HepG2 (cell line): ENCODE measurements around the gene CIT. TPM values are rescaled to one million over a fixed set of nuclear protein-coding genes. Genes with fewer than 3 reads are reported as not detected.

Experiments used
- E2F1 ChIP-seq: sonication (generic); formaldehyde crosslinking; IDR thresholded peaks from 2 replicates; pipeline ENCODE4 v1.5.0; 2020; ENCODE audit warnings: missing genetic modification reagents
- GRHL1 ChIP-seq: sonication (generic); formaldehyde crosslinking; conservative IDR thresholded peaks from 2 replicates; pipeline ENCODE4 v1.8.0; 2022; ENCODE audit warnings: missing genetic modification reagents
- MIER3 ChIP-seq: IDR thresholded peaks from 2 replicates; pipeline ENCODE4 v1.6.1; 2016; ENCODE audit warnings: missing compliant biosample characterization, borderline replicate concordance
- MXI1 ChIP-seq: IDR thresholded peaks from 3 replicates; pipeline ENCODE4 v1.6.1; 2012; ENCODE audit warnings: low read depth, low read length, inconsistent platforms, borderline replicate concordance
- MYPOP ChIP-seq: sonication (generic); formaldehyde crosslinking; IDR thresholded peaks from 2 replicates; pipeline ENCODE4 v1.8.1; 2023; ENCODE audit warnings: mild to moderate bottlenecking, moderate library complexity, missing genetic modification reagents
- SP1 ChIP-seq, 2 experiments: fragments of 450-650 bp in 1 of 2; sonication (generic) in 1 of 2; formaldehyde crosslinking in 1 of 2; IDR thresholded peaks; 2 replicates each; pipeline versions ENCODE4 v1.4.0 to v1.6.1; 2016 to 2020; ENCODE audit warnings: missing genetic modification reagents in 1 of 2
- TERF1 ChIP-seq: sonication (generic); formaldehyde crosslinking; IDR thresholded peaks from 2 replicates; pipeline ENCODE4 v1.8.0; 2022; ENCODE audit warnings: mild to moderate bottlenecking, missing genetic modification reagents, moderate library complexity
- XRCC5 ChIP-seq: fragments of 200-400 bp; formaldehyde crosslinking; optimal IDR thresholded peaks from 2 replicates; pipeline ENCODE3; 2017; ENCODE audit warnings: mild to moderate bottlenecking, low read length
- ZBTB10 ChIP-seq: sonication (generic); formaldehyde crosslinking; IDR thresholded peaks from 2 replicates; pipeline ENCODE4 v1.4.0; 2020; ENCODE audit warnings: missing genetic modification reagents, borderline replicate concordance
- ZBTB21 ChIP-seq: sonication (generic); formaldehyde crosslinking; IDR thresholded peaks from 2 replicates; pipeline ENCODE4 v1.4.0; 2020; ENCODE audit warnings: missing genetic modification reagents
- ZEB1 ChIP-seq: IDR thresholded peaks from 2 replicates; pipeline ENCODE4 v1.6.1; 2012; ENCODE audit warnings: mild to moderate bottlenecking, low read depth, inconsistent platforms; ENCODE audit not compliant: insufficient replicate concordance
- ZMYM2 ChIP-seq: sonication (generic); formaldehyde crosslinking; IDR thresholded peaks from 2 replicates; pipeline ENCODE4 v1.8.0; 2022; ENCODE audit warnings: mild to moderate bottlenecking, missing genetic modification reagents
- ZNF3 ChIP-seq: IDR thresholded peaks from 2 replicates; pipeline ENCODE4 v1.7.0; 2017; ENCODE audit warnings: inconsistent platforms
- ZNF335 ChIP-seq: sonication (generic); formaldehyde crosslinking; IDR thresholded peaks from 2 replicates; pipeline ENCODE4 v1.4.0; 2020; ENCODE audit warnings: missing genetic modification reagents
- ZNF891 ChIP-seq: sonication (generic); formaldehyde crosslinking; IDR thresholded peaks from 2 replicates; pipeline ENCODE4 v1.5.0; 2020; ENCODE audit warnings: mild to moderate bottlenecking, missing genetic modification reagents
- ZSCAN29 ChIP-seq: sonication (generic); formaldehyde crosslinking; conservative IDR thresholded peaks from 2 replicates; pipeline ENCODE4 v1.4.0; 2020; ENCODE audit warnings: mild to moderate bottlenecking, missing genetic modification reagents
- ZXDC ChIP-seq: sonication (generic); formaldehyde crosslinking; IDR thresholded peaks from 2 replicates; pipeline ENCODE4 v1.5.0; 2020; ENCODE audit warnings: mild to moderate bottlenecking, missing genetic modification reagents
- polyA plus RNA-seq, 8 experiments: library from polyadenylated mRNA; depleted of rRNA in 3 of 8; stranded (reverse) in 7 of 8; unstranded in 1 of 8; fragments of >200 nt; fragmentation: Illumina TruSeq in 4 of 8; extraction: Trizol in 4 of 8; gene quantifications; 2 replicates each; pipeline versions ENCODE4 v1.2.1 to v1.2.3, GENCODE V29; 2011 to 2016; ENCODE audit warnings: low read depth in 4 of 8, missing spikeins in 1 of 8, mixed read lengths in 1 of 8; ENCODE audit not compliant: insufficient read depth in 1 of 8
- total RNA-seq, 5 experiments: library from RNA; depleted of rRNA; stranded (reverse); fragments of >200 nt; fragmentation: Illumina TruSeq; extraction: Trizol; gene quantifications; 2 replicates each; pipeline ENCODE4 v1.2.3, GENCODE V29; 2016; ENCODE audit warnings: low read depth in 1 of 5

The CIT gene
- total and polyA plus RNA-seq, 2 of the 13 experiments (the other 11 are each of a cell fraction or from before 2014, with no cell fraction given), result 7.7 to 11.7 TPM

- TF ChIP-seq ZXDC (CRISPR knock-in tag) (no peak), ZNF891 (peak; percentile 70; the same call in 1 of the 2 replicates), ZMYM2 (CRISPR knock-in tag) (no peak), ZBTB10 (CRISPR knock-in tag) (no peak), ZBTB21 (peak; percentile 55; the same call in 1 of the 2 replicates), MYPOP (CRISPR knock-in tag) (peak; percentile 89), ZSCAN29 (CRISPR knock-in tag) (peak; percentile 34; the same call in 1 of the 2 replicates), MXI1 (peak; percentile 79; the same call in 1 of the 3 replicates), ZNF3 (no peak), E2F1 (CRISPR knock-in tag) (no peak), XRCC5 (peak; percentile 98), GRHL1 (CRISPR knock-in tag) (no peak), SP1 (IDR thresholded peaks at IDR 0.05) (no peak), SP1 (CRISPR knock-in tag; IDR thresholded peaks at IDR 0.05) (peak; percentile 48; the same call in 1 of the 2 replicates), TERF1 (no peak), ZNF335 (peak; percentile 66; the same call in 1 of the 2 replicates), ZEB1 (peak; percentile 71), MIER3 (CRISPR knock-in tag) (peak; percentile 73; the same call in 1 of the 2 replicates)
These were observed 209.4 kb downstream of the CIT start, which contains the start of gene PRKAB1 (continued) for GRCh38 chr12:119667577-119668323.
